NCI-H2171 treated with DMSO at 0.1 percent for 48 hours (cell line): Measurements from ENCODE around the gene SYPL2.
"Not testable (repeated sequence)": the region's sequence is repeated elsewhere in the genome, so short reads cannot be mapped to it uniquely, and the experiment has no call there.

Source experiments
- DNase-seq: peaks from one replicate; lab custom pipeline; 2025; lab: John Stamatoyannopoulos, UW

Gene SYPL2

DNA sequence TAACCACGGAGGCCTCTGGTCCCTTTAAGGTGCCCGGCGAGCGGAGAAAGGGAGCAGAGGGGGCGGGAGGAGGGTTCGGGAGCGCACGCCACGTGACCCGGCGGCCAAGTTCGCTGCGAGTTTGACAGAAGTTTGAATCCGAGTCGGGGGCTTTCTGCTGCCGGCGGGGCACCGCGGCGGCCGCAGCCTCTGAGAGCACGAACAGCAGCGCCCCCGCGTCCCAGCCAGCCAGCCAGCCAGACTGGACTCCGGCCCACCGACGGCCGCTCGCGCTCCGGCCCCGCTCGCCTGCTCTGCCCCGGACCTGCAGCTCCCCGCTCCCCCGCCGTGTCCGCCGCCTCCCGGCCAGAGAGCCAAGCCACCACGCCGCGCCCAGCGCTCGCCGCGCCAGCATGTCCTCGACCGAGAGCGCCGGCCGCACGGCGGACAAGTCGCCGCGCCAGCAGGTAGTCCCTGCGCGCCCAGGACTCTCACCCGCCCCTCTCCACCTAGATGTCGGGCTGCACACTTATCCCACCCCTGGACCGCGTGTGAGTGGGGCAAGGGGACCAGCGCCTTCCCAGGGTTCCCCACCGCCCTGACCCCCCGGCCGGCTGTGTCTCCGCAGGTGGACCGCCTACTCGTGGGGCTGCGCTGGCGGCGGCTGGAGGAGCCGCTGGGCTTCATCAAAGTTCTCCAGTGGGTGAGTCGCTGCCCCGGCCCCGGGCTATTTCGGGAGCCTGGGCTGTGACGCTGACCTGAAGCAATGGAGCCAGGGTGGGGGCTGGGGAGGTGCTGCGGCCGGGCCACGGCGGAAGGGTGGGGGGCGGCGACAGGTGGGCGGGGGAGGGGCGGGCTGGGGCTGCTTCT is at the start of gene SYPL2:
Gene SYPL2 (plus strand): TSS at position 95 of the 849 bp plus-strand sequence. CDS start 298 bp downstream, at position 393.
- DNase-seq = no peak

- DNase-seq = no peak
Observed at GRCh38 chr1:109423498-109423897, 42.8 kb upstream of the SYPL2 start.

DNA sequence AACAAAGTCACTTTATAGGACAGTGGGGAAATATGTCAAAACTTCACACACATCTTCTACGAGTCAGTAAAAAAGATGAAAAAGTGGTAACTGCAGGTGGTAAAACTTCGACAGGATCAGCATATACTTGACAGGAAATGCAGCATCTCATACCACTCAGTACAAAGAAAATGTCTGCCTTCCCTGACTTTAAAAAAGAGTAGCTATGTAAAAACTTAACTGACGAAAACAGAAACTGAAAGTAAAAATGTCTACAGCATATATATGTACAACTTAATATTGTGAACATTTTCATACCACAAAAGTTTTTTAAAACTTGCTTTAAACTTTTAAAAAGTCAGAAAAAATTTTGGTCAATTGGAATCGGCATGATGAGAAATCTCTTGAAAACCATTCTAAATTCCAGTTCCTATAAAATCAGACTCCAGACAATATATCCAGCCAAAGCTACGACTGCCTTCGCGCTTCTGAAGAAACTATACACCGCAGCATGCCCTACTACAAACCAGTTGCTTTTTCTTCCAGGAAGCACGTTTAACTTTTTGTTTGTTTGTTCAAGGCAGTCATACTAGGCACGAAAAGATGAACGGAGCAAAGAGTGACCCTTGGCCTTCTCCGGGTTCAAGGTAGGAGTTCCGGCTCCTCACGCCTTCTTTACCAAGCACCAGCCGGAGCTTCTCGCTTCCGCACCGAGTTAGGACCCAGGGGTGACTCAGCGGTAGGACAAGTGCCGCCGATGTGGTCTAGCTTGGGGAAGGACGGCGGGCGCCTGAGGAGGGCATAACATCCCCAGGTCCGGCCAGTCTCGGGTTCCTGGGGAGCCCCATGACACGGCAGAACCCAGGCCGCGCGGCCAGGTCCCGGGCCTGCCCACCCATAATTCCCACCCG is 40.7 kb upstream of the SYPL2 start:
- peak; percentile 42 for DNase-seq

- DNase-seq = peak; percentile 99
Observed at GRCh38 chr1:109426281-109427170, 39.8 kb upstream of the SYPL2 start, which contains the start of gene PSMA5. Gene PSMA5 (minus strand): TSS chr1:109426448. CDS start chr1:109426330, 118 bp downstream.

GRCh38 chr1:109427171-109427467 is 39.2 kb upstream of the SYPL2 start:
- DNase-seq = no peak

DNA sequence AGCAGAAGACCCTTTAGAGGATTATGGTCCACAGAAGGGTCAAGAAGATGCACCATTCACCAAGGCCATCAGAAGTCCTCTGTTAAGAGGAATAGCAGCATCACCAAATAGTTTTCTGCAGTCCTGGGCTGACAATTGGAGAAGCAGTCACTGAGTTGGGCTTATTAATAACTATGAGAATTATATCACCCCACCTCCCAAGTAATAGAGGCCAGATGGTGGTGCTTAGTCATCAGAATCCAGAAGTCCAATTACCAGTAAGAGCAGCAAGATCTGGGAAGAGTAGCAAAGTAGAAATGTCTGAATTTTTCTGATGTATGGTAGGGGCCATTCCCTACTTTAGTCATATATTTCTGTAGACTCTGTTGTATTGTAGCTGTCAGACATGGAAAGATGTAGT is 34.0 kb upstream of the SYPL2 start:
- no peak for DNase-seq

GRCh38 chr1:109433322-109433721 is 33.0 kb upstream of the SYPL2 start:
- DNase-seq = no peak

GRCh38 chr1:109434484-109434883 is 31.9 kb upstream of the SYPL2 start:
- DNase-seq = no peak

- DNase-seq = no peak
Observed at GRCh38 chr1:109438798-109439297, 27.5 kb upstream of the SYPL2 start.

DNA sequence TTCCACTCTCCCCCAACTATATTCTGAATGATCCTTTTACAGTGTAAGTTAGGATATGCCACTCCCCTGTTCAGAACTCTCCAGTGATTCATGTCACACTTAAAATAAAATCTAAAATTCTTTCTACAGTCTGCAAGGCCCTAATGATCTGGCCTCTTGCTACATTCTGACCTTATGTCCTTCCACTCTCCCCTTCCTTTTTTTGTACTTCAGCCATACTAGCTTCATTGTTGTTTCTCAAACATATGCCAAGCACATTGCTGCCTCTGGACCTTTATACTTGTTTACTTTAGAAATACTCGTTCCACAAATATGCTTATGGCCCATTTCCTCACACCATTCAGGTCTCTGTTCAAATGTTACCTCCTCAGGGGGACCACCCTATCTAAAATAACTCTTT is 25.3 kb upstream of the SYPL2 start:
- DNase-seq = no peak

GRCh38 chr1:109443476-109443875 is 22.9 kb upstream of the SYPL2 start:
- no peak for DNase-seq

DNA sequence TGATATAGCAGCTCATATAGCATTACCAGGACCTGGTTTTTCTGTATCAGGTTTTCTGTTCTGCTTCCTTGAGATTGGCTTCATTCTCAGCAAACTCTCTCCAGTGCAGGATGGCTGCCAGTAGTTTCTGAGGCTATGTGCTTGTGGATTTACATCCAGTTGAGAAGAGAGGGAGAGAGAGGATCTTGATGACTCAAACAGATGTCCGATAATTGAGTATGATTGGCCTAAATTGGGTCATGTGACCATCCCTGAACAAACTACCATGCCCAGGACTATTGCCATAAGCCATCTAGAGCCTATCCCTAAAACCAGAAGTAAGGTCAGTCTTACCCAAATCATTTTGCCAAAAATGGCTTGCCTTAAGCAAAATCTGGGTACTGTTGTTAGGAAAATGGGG is 22.0 kb upstream of the SYPL2 start:
- no peak for DNase-seq

DNA sequence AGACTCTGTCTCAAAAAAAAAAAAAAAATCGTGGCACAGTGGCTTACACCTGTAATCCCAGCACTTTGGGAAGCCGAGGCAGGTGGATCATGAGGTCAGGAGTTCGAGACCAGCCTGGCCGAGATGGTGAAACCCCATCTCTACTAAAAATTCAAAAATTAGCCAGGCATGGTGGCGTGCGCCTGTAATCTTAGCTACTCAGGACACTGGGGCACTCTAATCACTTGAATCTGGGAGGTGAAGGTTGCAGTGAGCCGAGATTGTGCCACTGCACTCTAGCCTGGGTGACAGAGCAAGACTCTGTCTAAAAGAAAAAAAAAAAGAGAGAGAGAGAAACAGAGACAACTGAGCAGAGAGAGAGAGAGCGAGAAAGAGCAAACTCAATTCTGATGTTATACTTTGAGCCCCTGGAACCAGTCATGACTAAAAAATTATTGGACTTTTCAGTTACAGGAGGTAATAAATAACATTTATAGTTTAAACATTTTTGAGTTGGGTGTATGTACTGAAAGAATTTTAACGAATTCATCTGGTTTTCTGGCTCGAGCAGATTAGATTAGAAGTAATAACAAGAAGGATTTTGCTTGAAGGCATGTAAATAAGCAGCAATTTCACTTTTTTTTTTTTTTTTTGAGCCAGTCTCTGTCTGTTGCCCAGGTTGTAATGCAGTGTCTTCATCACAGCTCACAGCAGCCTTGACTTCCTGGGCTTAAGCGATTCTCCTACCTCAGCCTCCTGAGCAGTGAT is 20.2 kb upstream of the SYPL2 start:
- not testable (repeated sequence) for DNase-seq

DNA sequence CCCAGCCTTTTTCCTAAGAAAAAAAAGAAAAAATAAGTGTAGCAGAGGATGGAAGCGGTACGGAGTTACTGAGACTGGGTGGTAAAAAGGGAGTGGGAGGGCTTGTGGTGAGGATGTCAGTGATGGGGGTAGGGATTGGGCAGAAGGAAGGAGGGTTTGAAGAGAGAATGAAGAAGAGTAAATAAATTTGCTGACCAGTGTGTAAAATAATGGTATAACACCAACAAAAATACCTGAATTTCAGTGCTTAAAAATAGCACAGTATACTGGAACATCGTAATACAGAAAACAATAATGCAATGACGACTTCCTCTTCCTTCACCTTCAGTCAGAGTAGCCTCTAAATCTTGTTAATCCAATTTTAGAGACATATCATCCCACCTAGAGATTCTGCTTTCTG is 18.8 kb upstream of the SYPL2 start:
- no peak for DNase-seq

- DNase-seq = no peak
Observed at GRCh38 chr1:109454497-109455133, 11.7 kb upstream of the SYPL2 start.

DNA sequence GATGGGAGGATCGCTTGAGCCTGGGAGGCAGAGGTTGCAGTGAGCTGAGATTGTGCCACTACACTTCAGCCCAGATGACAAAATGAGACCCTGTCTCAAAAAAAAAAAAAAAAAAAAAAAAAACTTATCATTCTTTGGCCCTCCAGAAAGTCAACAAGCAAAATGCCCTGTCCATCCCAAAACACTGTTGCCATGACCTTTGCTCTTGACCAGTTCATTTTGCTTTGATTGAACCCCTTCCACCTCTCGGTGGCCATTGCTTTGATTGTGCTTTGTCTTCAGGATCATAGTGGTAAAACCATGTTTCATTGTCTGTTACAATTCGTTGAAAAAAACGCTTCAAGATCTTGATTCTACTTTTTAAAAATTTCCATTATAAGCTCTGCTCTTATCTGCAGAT is 8.5 kb upstream of the SYPL2 start:
- DNase-seq = no peak

- no peak for DNase-seq
Observed at GRCh38 chr1:109466125-109466451, 258 bp upstream of the SYPL2 start.

DNA sequence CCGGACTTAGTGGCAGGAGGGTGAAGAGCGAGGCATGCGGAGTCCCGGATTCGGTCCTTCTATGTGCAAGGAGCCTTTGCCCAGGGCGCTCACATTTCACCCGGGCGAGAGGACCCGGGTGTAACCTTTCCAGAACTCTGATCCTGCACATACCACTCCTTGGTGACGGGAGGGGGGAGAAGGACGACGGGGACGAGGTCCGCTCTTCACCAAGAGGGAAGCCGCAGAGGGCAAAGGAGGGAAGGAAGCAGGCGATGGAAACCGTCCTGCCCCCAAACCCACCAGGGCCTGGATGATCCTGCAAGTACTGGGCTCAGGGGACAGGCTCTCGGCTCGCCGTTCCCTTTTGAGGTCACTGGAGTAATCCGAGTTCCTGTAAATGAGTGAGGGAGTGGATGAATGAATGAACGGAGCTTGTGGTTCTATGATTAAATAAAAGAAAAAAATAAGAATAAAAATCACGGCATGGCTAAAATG is 993 bp downstream of the SYPL2 start:
- DNase-seq = no peak

GRCh38 chr1:109468061-109468460 is 1.7 kb downstream of the SYPL2 start:
- DNase-seq = no peak

GRCh38 chr1:109468903-109469302 is 2.6 kb downstream of the SYPL2 start:
- DNase-seq = no peak

DNA sequence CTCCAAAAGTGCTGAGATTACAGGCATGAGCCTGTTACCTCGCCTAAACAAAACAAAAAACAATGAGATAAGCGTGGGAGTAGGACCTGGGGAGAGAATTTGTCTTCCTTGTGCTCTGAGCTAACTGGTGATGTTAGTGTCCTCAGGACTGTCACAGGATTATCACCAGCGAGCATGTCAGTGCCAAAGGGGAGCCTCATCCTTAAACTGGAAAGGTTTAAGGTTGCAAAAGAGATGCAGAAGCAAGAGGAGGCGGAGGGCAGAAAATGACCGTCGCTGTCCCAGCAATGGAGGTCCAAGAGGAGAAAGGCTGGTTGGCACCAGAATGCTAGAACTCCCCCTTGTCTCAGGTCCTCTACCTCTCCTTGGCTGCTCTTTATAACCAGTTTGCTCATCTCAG is 3.9 kb downstream of the SYPL2 start:
- no peak for DNase-seq
